Erythroblast (primary cell): ENCODE measurements around the gene FIBCD1.
A peak's percentile ranks its signal among the peaks of the same experiment; 100 is the strongest.

ENCODE experiments used
- DNase-seq, 2 experiments: peaks; one replicate each; lab custom pipeline; 2025; lab: John Stamatoyannopoulos, UW
- GATA1 ChIP-seq: IDR thresholded peaks from 2 replicates; pipeline ENCODE4 v1.6.1; 2011; ENCODE audit warnings: low read depth, mild to moderate bottlenecking, control low read depth, low read length, moderate library complexity
- POLR2A ChIP-seq: IDR thresholded peaks from 2 replicates; pipeline ENCODE4 v1.6.1; 2011; ENCODE audit warnings: mild to moderate bottlenecking, low read length

The FIBCD1 gene

DNA sequence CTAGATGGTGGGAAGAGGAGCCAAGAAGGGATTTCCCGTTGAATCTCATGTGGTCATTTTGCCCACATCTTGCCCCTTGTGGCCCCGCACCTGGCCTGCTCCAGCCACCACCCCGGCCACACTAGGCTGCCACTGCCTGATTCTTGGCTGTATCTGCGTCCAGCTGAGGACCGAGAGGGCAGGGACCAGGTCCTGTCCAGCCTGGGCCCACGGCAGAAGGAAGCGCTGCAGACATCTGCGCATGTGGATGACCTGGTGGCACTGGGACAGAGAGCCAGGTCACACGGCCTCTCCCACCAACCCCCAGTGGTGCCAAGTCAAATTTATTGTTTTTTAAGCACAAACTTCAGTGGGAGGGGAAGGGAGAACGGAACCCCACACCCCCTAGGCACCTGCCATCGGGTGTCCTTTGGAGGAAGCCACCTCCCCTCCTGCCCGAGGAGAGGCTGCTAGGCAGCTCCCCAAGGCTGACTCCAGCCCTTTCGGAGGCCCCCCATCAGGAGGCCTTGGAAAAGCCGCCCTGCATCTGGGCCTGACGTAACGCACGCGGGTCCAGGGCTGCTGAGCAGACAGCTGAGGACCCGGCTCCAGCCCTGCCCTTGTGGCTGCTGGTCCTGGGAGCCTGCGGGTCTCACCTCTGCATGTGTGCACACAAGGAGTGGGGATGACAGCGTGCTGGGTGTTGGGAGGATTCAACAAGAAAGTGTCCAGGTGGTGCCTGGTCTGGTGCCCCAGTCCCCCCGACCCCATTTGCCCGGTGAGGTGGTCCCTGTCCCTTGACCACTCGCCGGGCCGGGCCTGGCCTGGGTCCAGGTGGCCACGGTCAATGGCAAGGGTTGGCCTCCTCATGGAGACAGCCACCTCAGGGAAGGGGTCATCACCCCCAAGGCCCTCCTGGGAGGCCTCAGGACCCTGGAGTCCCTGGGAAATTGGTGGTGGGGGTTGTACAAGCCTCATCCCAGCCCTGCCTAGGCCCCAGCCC is 36.6 kb downstream of the FIBCD1 start:
- TF ChIP-seq GATA1 (no peak), POLR2A (no peak)
- DNase-seq, result no peak

DNA sequence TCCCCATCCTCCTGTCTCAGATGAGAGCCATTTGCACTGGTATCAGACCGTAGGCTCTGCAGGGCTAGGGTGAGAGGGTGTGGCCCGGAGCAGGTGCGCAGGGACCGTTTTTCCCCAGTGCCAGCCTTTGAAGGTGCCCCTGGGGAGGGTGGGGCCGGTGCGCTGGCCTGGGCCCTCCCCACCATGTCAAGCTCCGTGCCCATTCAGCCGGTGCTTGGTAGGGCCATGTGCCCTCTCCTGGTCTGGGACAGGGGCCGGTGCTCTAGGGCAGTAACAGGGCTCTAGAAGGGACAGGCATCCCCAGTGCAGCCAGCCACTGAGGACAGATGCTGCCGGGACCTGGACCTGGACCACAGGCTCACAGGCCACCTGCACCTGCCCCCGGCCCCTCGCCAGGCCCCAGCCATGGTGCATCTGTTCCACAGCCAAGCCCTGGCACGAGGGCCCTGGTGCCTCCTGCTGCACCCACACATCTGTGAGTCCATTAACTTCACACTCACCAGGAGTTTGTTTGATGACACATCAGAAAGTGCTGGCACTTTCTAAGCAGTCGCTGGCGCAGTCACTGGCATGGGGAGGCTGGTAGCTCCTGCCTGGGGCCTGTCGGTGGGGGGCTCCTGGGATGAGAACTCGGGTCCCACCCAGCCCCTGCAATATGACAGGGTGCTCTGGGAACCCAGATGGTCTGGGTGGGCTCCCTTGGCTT is 37.4 kb downstream of the FIBCD1 start:
- TF ChIP-seq POLR2A (no peak), GATA1 (no peak)
- no peak for DNase-seq

DNA sequence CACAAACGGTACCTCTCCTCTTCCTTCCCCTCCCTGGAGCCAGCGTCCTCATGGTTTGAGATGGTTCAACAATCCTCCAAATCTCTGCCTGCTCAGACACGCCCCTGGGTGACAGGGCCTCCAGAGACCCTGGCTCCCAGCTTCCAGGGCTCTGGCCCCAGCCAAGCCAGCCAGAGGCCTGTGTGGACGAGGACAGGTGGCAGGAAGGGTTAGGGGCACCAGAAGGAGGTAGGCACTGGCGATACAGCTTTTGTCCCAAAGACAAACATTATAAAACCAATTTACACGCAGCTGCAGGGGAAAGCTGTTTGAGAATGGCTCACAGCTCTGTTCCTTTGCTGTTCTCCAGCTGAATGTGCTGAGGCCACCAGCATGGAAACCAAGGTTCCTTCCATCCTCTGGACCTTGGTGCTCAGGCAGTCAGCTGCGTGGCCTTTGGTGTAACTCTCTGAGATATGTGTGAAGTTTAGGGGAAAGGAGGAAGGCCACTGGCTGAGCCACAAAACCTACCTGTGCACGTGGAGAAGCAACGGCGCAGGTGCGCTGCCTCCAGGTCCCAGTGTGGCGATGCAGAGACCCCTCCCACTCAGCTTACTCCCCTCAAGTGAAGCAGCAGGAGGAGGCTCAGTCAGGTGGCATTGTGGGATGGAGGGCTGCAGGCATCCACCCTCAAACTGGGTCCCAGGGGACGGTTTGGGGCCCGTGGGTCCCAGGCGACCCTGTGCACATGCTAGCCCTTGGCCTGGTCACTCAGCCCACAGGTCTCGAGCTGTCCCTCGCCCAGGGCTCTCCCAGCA is 38.1 kb downstream of the FIBCD1 start:
- no peak for DNase-seq
- no peak for TF ChIP-seq POLR2A
- no peak for TF ChIP-seq GATA1

DNA sequence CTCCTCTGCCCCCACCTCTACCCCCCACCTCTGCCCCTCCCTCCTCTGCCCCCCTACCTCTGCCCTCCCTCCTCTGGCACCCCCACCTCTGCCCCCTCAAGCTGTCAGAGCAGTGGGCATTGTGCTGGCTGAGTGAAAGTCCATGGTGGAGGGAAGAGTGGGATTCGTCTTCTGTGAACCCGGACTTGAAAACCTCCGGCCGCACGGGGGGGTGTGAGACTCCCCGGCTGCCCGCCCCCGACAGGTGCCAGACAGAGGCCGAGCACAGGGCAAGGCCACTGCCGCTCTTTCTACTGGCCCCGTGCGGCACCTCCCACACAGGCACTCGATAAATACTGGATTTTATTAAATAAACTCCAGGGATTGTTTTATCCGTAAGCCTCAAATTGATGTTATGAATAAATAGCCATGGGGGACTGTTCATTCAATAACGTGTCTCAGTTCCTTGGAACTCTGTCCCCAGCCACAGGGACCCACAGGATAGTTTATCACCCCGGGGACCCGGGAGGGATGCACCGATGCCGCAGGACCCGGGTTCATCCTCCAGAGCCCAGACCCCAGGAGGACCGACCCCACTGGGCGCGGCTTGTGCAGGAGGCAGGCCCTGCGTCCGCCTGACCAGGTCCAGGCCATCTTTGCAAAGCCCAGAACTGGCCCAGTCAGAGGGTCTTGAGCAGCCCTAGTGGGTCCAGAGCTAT is 39.8 kb downstream of the FIBCD1 start:
- no peak for DNase-seq
- TF ChIP-seq POLR2A (no peak), GATA1 (no peak)

DNA sequence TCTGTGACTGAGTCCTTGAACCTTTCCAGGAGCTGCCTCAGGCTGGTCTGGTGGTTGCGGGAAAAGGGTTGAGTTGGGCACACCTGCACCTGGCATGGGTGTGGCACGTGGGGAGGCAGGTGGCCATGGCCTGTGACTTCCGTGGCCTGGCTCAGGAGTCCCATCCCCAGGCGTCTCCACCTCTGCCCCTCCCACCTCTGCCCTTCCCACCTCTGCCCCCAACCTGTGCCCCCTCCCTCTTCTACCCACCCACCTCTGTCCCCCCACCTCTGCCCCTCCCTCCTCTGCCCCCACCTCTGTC is 40.5 kb downstream of the FIBCD1 start:
- no peak for DNase-seq
- TF ChIP-seq GATA1, result no peak
- no peak for TF ChIP-seq POLR2A

DNA sequence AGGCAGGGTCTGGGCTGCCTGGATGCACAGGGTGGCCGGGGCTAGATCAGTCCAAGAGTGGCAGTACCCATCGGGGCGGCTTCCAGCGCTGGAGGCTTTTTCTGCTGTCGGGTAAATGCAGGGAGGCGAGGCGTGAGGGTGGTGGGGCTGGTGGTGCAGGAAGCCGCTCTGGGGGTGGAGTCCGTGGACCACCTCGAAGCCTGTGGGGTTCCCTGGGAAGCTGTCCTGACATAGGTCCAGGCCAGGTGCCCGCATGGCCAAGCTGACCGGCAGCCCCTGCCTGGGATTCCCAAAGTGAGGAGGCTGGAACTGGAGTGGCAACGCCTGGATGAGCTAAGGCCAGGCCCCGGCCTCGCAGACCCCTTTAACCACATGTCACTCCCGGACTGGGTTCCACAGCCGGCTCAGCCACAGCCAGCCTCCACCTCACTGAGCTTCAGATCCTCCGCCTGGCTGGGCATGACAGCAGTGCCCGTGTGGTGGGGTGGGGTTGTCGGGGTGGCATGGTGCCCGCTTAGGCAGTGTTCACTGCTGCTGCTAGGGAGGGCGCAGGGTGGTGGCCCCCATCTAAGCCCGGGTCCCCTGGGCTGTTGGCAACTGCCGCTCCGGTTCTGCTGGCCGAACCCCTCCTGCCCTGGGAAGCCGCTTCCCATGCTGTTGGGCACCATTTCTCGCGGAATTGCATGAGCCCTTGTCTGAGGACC is 41.0 kb downstream of the FIBCD1 start:
- no peak for DNase-seq
- TF ChIP-seq GATA1, result no peak

DNA sequence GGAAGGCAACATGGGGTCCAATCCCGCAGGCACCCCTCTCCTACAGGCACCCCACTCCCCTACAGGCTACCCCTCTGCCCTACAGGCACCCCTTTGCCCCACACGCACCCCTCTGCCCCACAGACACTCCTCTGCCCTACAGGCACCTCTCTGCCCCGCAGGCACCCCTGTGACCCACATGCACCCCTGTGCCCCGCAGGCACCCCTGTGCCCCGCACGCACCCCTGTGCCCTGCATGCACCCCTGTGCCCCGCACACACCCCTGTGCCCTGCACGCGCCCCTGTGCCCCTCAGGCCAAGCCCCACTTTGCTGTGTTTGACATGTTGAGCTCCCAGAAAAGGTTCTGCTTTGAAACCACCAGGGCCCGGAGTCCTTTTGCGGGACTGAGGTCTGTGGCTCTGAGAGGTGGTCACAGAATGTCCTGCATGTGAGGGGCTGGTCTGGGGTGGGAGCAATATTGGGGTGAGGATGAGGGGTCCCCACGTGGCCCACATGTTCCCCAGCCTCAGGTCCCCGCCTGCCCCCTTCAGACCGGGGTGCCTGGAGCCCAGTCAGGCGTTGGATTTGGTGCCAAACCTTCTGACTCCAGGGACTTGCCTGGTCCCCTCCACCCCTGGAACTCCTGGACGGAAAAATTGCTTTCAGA is 41.8 kb downstream of the FIBCD1 start:
- no peak for DNase-seq
- no peak for TF ChIP-seq POLR2A
- no peak for TF ChIP-seq GATA1

DNA sequence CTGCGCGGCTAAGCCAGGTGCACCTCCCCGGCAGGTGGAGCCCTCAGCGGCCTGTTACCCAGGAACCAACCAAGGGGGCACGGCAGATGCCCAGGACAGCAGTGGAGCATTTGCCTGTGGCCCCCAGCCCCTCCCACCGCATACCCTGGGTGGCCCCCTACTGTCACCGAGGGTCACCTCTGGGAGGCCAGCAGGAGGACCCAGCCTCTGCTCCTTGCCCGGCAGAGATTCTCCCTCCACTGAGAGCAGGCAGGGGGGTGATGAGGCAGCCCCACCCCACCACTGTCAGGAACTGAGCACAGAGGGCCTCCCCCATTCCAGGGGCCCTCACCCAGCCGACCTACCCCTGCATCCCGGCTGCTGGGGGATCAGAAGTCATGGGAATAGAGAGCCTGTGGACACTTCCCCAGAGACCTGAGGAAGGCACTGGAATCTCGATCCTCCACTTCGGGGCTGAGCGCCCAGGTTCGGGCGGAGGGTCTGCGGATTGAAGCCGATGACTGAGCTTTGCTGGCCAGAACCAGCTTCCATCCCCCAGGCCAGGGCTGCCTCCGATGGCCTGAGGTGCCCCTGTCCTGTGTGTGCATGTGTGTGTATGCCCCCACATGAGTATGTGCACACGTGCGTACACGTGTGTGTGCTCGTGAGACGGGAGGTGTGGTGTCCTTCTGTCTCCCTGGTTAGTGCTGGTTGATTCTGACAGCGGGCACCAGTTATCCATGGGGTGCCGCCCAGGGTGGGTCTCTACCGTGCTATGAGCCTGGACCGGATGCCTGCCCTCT is 42.6 kb downstream of the FIBCD1 start, which contains the start of gene QRFP:
QRFP (minus strand) TSS at position 580 of the 782 bp plus-strand sequence. CDS start 2,974 bp downstream, outside the sequence.
- TF ChIP-seq GATA1 (no peak), POLR2A (no peak)
- no peak for DNase-seq

DNA sequence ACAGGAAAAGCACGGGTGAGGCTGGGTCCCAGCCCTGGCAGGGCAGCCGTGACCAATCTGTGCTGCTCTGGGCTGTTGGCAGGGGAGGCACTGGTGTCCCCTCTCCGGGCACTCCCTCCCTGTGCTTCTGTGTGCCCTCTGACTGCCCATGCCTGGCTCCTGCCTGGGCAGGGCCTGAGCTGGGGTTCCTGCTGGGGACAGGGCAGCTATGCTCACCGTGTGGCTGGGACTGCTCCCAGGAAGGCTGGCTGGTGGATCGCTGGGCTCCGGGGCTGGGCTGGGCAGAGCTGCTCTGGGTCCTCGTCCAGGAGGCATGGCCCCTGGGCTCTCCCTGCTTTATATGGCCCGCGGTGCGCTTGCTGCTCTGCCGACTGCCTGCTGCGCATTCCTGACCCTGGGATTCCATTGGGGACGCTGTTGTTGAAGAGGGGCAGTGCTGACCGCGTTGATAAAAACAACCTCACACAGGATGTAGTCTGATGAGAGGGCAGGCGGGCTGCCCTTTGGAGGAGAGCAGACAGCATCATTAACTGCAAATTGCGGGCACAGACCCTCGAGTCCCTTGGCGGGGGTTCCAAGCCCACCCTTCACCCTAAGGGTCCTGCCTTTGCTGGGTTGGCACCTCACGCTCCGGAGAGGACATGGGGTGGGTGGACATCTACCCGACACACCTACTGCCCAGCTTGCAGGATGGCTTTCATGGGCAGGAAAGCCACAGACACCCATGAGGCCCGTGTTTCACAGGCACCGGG is 43.4 kb downstream of the FIBCD1 start:
- DNase-seq, result no peak
- TF ChIP-seq GATA1 (no peak), POLR2A (no peak)

DNA sequence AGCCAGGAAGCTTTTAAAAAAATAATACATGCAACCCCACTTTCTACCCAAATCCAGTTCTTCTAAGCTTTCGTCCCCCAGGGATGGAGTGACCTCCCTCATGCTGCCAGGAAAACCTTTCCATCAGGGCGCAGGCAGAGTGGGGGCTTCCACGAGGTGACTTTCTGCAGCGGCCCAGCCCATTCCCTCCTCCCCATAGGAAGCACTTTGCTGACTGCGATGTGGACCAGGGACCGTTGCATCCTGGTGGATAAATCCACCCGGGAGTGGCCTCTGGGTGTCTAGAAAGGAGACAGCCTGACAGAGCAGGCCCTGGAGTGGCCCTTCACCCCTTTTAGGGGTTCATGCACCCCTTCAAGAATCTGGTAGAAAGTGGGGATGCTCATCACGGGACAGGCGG is 44.0 kb downstream of the FIBCD1 start:
- DNase-seq, result no peak
- no peak for TF ChIP-seq POLR2A
- no peak for TF ChIP-seq GATA1

DNA sequence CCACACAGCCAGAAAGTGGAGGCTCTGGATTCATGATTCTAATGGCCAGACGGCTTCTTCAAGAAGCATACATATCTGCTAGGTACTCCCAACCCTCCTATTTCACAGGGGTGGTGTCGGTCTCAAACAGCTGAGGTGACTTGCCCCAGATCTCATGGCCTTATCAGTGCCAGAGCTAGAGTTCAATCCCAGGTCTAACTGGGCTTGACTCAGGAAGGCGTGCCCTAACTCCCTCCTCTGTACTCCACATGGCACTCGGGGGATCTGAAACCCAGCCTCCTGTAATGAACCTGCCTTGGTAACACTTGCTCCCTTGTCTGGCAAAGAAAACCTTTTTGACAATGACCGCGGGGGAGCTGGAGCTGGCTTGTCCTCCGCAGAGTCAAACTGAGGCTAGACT is 44.5 kb downstream of the FIBCD1 start:
- no peak for TF ChIP-seq GATA1
- no peak for TF ChIP-seq POLR2A
- DNase-seq, result peak; percentile 12 to 28
